Measurements from ENCODE around the gene TMEM176A.

DNA sequence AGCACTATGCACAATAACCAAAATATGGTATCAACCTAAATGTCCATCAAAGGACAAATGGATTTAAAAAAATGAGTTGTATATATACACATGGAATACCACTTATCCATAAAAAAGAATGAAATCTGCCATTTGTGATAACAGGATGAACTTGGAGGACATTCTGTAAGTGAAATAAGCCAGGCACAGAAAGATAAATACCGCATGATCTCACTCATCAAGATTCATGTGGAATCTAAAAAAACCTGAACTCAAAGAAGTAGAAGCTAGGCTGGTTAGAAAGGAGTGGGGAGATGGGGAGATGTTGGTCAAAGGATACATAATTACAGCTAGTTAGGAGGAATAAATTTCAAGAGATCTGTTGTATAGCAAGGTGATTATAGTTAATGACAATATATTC is 34.5 kb downstream of the TMEM176A start:
- TF ChIP-seq CTCF (IDR thresholded peaks at IDR 0.05) (no peak), JUN (IDR thresholded peaks at IDR 0.05) (no peak), POLR2A (IDR thresholded peaks at IDR 0.05; ENCODE audit: low read length) (no peak), JUNB (IDR thresholded peaks at IDR 0.05) (no peak), ESRRA (IDR thresholded peaks at IDR 0.05; ENCODE audit: borderline replicate concordance, low read length) (no peak), POLR2AphosphoS2 (conservative IDR thresholded peaks at IDR 0.05; ENCODE audit: low read length) (no peak), ZNF302 (CRISPR knock-in tag; IDR thresholded peaks at IDR 0.05) (no peak), EP300 (IDR thresholded peaks at IDR 0.05) (no peak), KDM1A (IDR thresholded peaks at IDR 0.05; ENCODE audit: low read depth) (no peak), ZFP36 (IDR thresholded peaks at IDR 0.05; ENCODE audit: borderline replicate concordance, partially characterized antibody) (no peak), RAD21 (conservative IDR thresholded peaks at IDR 0.05 in 1 of 2, IDR thresholded peaks at IDR 0.05 in 1 of 2) (no peak), EHMT2 (IDR thresholded peaks at IDR 0.05; ENCODE audit: low read depth) (no peak)
- TF ChIP-seq, protein P1, sequence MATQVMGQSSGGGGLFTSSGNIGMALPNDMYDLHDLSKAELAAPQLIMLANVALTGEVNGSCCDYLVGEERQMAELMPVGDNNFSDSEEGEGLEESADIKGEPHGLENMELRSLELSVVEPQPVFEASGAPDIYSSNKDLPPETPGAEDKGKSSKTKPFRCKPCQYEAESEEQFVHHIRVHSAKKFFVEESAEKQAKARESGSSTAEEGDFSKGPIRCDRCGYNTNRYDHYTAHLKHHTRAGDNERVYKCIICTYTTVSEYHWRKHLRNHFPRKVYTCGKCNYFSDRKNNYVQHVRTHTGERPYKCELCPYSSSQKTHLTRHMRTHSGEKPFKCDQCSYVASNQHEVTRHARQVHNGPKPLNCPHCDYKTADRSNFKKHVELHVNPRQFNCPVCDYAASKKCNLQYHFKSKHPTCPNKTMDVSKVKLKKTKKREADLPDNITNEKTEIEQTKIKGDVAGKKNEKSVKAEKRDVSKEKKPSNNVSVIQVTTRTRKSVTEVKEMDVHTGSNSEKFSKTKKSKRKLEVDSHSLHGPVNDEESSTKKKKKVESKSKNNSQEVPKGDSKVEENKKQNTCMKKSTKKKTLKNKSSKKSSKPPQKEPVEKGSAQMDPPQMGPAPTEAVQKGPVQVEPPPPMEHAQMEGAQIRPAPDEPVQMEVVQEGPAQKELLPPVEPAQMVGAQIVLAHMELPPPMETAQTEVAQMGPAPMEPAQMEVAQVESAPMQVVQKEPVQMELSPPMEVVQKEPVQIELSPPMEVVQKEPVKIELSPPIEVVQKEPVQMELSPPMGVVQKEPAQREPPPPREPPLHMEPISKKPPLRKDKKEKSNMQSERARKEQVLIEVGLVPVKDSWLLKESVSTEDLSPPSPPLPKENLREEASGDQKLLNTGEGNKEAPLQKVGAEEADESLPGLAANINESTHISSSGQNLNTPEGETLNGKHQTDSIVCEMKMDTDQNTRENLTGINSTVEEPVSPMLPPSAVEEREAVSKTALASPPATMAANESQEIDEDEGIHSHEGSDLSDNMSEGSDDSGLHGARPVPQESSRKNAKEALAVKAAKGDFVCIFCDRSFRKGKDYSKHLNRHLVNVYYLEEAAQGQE (IDR thresholded peaks at IDR 0.05) = no peak
- TF ChIP-seq, protein P2, sequence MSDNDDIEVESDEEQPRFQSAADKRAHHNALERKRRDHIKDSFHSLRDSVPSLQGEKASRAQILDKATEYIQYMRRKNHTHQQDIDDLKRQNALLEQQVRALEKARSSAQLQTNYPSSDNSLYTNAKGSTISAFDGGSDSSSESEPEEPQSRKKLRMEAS (IDR thresholded peaks at IDR 0.05) = no peak

Data from A549 (cell line).